NCI-H345 treated with DMSO at 0.1 percent for 48 hours (cell line): Measurements from ENCODE around the gene GPC6.
"Not testable (repeated sequence)": the region's sequence is repeated elsewhere in the genome, so short reads cannot be mapped to it uniquely, and the experiment has no call there.

Source experiments
- DNase-seq: peaks from one replicate; lab custom pipeline; 2025; ENCODE audit not compliant: unreplicated experiment; lab: John Stamatoyannopoulos, UW

The GPC6 gene

DNA sequence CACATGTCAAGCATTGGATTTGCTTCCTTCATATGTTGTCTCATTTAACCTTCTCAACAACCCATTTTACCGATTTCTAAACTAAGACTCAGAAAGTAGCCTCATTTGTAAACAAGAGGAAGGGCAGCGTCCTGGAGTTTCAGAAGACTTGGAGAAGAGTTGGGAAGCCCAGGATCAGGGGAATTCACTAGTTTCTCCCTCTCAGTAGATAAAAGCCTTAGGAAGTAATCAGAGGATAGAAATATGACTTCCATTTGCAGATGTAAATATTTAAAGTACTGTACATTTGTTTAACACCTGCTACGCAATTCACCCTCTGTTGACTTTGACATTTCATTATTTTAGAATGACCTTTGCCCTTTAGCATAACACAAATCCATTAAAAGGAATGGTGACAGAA, 1036.4 kb downstream of the GPC6 start:
- no peak for DNase-seq

DNA sequence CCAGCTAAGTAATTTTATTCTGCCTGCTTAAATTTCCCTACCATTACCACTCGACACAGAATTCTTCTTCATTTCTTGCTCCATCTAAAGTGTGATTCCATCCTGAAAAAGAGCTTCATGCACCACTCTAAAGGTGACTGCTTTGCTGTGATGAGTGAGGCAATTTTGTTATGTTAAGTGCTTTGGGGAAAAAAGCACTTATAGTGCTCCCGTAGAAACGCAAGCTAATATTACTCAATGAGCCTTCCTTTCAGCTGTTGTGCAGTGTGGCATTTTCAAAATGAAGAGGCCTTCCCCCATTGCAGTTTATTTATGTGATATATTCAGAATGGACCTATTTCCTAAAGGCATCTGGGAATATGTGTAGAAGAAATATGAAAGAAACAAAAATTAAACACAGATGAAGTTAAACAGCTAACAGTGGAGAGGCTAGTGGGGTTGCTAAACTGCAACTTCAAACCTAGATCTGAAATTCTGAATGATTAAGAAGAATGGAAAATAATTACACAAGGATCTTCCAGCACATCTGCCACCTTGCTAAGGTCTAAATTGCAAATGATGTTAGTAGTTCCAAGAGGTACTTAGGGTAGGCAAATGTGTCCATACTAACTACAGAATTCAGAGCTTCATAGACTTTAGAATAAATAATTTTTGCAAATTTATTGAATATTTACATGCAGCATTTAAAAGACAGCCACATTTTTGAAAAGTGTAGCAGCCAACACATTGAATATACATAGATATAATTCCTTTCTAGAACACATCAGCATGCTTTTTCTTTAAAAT, 1041.2 kb downstream of the GPC6 start:
- DNase-seq: no peak

- no peak for DNase-seq
These were observed 1042.1 kb downstream of the GPC6 start for GRCh38 chr13:94268661-94269060.

- DNase-seq: no peak
These were observed 1043.0 kb downstream of the GPC6 start for GRCh38 chr13:94269557-94269956.

GRCh38 chr13:94270556-94270955, 1043.9 kb downstream of the GPC6 start:
- DNase-seq: no peak

GRCh38 chr13:94272038-94272437, 1045.4 kb downstream of the GPC6 start:
- DNase-seq: no peak

GRCh38 chr13:94280349-94280748, 1053.7 kb downstream of the GPC6 start:
- DNase-seq: no peak

DNA sequence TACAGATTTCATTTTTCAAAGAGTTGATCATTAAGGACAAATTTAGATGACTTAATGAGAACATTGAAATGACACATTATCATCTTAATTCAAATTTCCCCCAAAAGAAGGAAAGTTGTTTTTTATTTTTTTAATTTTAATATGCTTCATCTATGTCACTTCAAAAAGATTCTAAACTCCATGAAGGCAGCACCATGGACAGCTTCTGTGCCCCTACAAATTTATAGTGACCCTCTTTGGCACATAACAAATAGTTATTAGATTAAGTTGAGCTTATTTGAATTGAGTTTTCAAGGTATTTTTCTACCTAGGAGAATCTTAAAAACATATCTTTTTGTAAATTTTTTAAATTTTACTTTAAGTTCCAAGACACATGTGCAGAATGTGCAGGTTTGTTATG, 1054.2 kb downstream of the GPC6 start:
- DNase-seq: no peak

DNA sequence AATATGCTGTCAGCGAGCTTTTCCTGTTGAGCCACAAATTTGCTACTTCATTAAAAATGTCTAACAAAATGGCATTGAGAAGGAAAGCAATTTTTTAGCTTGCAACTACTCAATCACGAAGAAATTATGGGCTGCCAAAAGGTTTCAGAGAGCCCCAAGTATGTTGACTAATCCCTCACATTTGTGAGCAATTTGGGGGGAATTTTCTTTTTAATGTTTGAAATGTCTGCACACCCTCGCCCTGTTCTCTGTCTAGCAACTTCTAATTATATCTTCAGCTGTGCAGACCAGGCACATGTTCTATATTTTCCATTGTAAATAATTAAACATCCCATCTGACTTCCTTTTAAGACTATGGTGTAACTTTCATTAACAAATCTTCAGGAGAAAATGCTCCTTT, 1060.0 kb downstream of the GPC6 start:
- DNase-seq: no peak

GRCh38 chr13:94291631-94292322, 1065.2 kb downstream of the GPC6 start:
- DNase-seq: no peak

GRCh38 chr13:94292323-94292640, 1065.7 kb downstream of the GPC6 start:
- no peak for DNase-seq

DNA sequence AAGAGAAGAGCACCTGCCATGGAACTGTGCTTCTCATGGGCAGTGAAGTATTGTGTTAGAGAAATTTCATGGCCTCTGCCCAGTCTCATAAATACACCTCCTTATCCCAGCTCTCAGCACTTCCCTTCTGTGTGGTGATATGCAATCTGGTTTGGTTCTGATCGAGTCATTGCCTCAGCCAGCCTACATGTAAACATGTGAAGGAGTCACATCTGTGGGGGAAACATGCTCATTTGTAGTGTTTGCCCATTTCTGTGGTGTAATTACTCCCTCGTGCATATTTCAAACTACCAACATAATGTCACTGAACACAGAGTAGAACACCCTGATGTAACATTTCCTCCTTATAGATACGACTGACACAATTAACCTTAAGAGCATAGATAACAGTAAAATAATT, 1069.9 kb downstream of the GPC6 start:
- no peak for DNase-seq

GRCh38 chr13:94298346-94298745, 1071.7 kb downstream of the GPC6 start:
- no peak for DNase-seq

DNA sequence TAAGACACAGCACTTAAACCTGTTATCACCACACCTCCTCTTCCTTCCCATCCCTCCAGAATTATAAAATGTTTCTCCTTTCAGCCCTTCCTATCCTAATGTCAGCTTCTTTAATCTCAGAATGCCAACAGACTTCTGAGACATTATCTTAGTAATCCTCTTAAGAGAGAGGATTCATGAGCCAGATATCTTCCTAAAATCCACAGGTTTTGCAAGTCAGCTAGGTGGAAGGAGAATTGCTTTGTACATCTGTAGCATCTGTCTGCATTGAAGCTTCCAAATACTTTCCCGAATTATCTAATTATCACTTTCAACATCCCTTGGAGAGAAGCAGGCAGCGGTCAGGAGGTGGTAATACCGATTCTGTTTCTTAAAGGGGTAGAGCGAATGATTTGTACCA, 1073.8 kb downstream of the GPC6 start:
- DNase-seq: no peak

DNA sequence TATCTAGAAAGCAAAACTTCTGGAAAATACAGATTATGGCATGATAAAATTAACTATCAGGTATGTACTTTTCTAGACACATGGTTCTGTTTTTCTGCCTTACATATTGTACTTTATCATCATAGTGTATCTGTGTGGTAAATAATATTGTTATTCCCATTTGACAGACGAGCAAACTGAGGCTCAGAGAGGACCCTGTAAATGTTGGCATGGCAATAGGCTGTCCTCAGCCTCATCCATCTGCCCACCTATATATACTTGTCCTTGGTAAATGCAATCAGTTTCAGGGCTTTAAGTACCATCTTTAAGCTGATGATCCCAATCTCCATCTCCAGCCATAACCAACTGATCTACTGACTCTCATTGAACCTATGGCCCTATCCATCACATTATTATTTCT, 1074.9 kb downstream of the GPC6 start:
- DNase-seq: no peak

- not testable (repeated sequence) for DNase-seq
These were observed 1076.4 kb downstream of the GPC6 start for GRCh38 chr13:94302847-94303565.

GRCh38 chr13:94303644-94304174, 1077.1 kb downstream of the GPC6 start:
- no peak for DNase-seq

DNA sequence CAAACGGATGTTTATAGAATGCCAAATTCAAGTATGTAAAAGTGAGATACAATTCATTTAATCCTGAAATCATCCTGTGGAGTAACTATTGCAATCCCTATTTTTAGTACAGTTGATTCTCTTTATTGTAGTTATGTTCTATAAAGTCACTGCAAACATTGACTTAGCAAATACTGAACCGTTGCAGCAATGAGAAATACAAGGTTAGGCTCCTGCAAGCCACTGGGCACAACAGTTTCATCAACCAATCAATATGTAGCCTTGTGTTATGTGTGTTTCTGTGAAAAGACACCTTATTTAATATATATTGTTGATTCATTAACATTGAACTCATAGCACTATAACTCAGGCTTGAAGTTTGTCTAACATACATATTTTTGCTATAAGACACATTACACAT, 1078.4 kb downstream of the GPC6 start:
- no peak for DNase-seq

- no peak for DNase-seq
These were observed 1078.9 kb downstream of the GPC6 start for GRCh38 chr13:94305463-94305862.

- DNase-seq: no peak
These were observed 1079.3 kb downstream of the GPC6 start for GRCh38 chr13:94305934-94306333.

DNA sequence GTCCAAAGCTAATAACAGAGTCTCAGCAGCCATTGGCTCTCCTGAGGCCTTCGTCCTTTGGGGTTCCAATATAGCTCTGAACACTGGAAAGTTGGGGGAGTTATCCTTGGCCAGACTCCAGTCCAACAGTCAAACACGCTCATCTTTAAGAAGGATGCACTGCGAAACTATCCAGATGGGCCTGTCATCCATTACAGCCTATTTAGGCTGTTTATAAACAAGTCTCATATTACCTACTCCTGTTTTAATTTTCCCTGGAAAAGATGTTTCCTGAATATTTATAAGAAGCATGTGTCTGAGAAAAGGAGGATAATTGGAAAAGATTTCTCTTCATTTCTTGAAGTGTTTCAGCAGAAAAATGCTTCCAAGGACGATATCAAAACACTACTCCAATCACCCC, 1082.2 kb downstream of the GPC6 start:
- no peak for DNase-seq

DNA sequence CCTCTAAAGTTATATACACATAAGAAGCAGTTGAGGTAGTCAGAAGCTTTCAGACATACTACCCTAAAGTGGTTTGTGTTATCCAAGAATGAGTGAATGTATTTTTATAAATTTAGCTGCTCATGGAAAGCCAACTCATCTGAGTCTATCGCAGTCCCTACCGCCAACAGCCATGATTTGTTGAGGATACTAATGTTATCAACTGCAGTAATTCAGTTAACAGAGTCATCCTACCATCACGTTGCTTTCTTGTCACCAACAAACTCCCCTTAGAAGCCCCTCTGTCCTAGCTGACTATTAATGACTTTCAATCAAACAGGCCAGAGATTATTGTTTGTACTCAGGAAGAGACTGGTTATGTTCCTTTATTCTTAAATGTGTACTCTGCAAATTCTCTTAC, 1083.0 kb downstream of the GPC6 start:
- DNase-seq: no peak
